HepG2 (cell line): Measurements from ENCODE around the gene SNURF. TPM values are rescaled to one million over a fixed set of nuclear protein-coding genes. Genes with fewer than 3 reads are reported as not detected.

Experiments
- ATAC-seq: fragments of 200-7000 bp; cut with Tn5 transposase; 3 replicates; pipeline ENCODE4 v1.9.1; 2020; ENCODE audit warnings: mild to moderate bottlenecking, moderate library complexity
- Bru-seq: library from RNA; stranded (reverse); fragments of 400-500 nt; gene quantifications from one replicate; lab custom pipeline; 2021; lab: Mats Ljungman, UMichigan
- BruChase-seq, 2 experiments: library from RNA; stranded (reverse); fragments of 400-500 nt; gene quantifications; one replicate each; lab custom pipeline; 2021; lab: Mats Ljungman, UMichigan
- BruUV-seq: library from RNA; stranded (reverse); fragments of 400-500 nt; replicated peaks from 2 replicates; lab custom pipeline; 2021; lab: Mats Ljungman, UMichigan
- CTCF ChIA-PET: fragments of 300-600 bp; formaldehyde crosslinking; extraction: SDS; loops from one replicate; lab custom pipeline; 2021; ENCODE audit warnings: low total read pairs, inconsistent platforms, low intra/inter-chr PET ratio; lab: Yijun Ruan, JAX
- POLR2A ChIA-PET: fragments of 350-600 bp; sonication (Branson Sonifier 250); formaldehyde crosslinking; loops from one replicate; lab custom pipeline; 2020; ENCODE audit warnings: antibody characterized with exemption, inconsistent platforms; lab: Yijun Ruan, JAX
- DNase-seq: peaks from one replicate; pipeline ENCODE4 v3.0.0-alpha.2; 2015; ENCODE audit warnings: low spot score
- FAIRE-seq: peaks from 3 replicates; lab custom pipeline; 2011; peaks lifted over from hg19 to GRCh38; lab: Jason Lieb, UNC
- H2AFZ ChIP-seq: one replicate; pipeline ENCODE4 v1.6.1; 2011; ENCODE audit warnings: low read length, inconsistent platforms
- H3K27ac ChIP-seq: fragments of 300-600 bp; 3 replicates; pipeline ENCODE4 v1.8.0; 2011; ENCODE audit warnings: mixed run types, mild to moderate bottlenecking, mixed read lengths, low read length, inconsistent platforms; ENCODE audit not compliant: insufficient read depth; ENCODE audit errors: extremely low read length
- H3K27me3 ChIP-seq, 2 experiments: fragments of 200-600 bp in 1 of 2; 2 replicates in 1 of 2; 3 replicates in 1 of 2; pipeline versions ENCODE4 v1.6.0 to v1.8.0; 2011; ENCODE audit warnings: low read length in 2 of 2, mild to moderate bottlenecking in 2 of 2, moderate library complexity in 2 of 2, inconsistent platforms in 1 of 2; ENCODE audit not compliant: insufficient read depth in 2 of 2, control insufficient read depth in 1 of 2
- H3K36me3 ChIP-seq, 2 experiments: fragments of 200-600 bp in 1 of 2; replicated peaks in 1 of 2; 2 replicates in 1 of 2; 3 replicates in 1 of 2; pipeline versions ENCODE4 v1.5.1 to v1.8.0; 2011; ENCODE audit warnings: low read length in 2 of 2, inconsistent platforms in 1 of 2; ENCODE audit not compliant: insufficient read depth in 2 of 2, control insufficient read depth in 1 of 2
- H3K4me1 ChIP-seq: 2 replicates; pipeline ENCODE4 v1.5.1; 2012; ENCODE audit warnings: low read length, inconsistent platforms; ENCODE audit not compliant: insufficient read depth
- H3K4me2 ChIP-seq: 2 replicates; pipeline ENCODE4 v1.6.0; 2011; ENCODE audit warnings: low read depth, low read length, inconsistent platforms
- H3K4me3 ChIP-seq, 3 experiments: fragments of 200-600 bp in 1 of 3; sonication (generic), shearing (Covaris generic) in 1 of 3; replicated peaks in 1 of 3; 2 replicates each; pipeline ENCODE4 v1.5.1; 2011 to 2016; ENCODE audit warnings: low read length in 3 of 3, inconsistent platforms in 2 of 3, low read depth in 2 of 3, mild to moderate bottlenecking in 2 of 3, control low read depth in 1 of 3, mixed read lengths in 1 of 3; ENCODE audit not compliant: insufficient read depth in 1 of 3
- H3K79me2 ChIP-seq: one replicate; pipeline ENCODE4 v1.6.1; 2011; ENCODE audit warnings: low read length, inconsistent platforms; ENCODE audit not compliant: insufficient read depth
- H3K9ac ChIP-seq: 2 replicates; pipeline ENCODE4 v1.6.0; 2011; ENCODE audit warnings: mild to moderate bottlenecking, low read depth, low read length, inconsistent platforms; ENCODE audit not compliant: insufficient read depth
- H3K9me3 ChIP-seq: 2 replicates; pipeline ENCODE4 v1.5.1; 2012; ENCODE audit warnings: mild to moderate bottlenecking, low read length
- H4K20me1 ChIP-seq: 2 replicates; pipeline ENCODE4 v1.6.0; 2011; ENCODE audit warnings: inconsistent platforms, mild to moderate bottlenecking, low read length, moderate library complexity; ENCODE audit not compliant: insufficient read depth
- GABPB1 ChIP-seq: IDR thresholded peaks from 2 replicates; pipeline ENCODE4 v1.6.1; 2016; ENCODE audit warnings: mild to moderate bottlenecking, missing genetic modification reagents, moderate library complexity, missing compliant biosample characterization
- GATA4 ChIP-seq: sonication (generic); IDR thresholded peaks from 2 replicates; pipeline ENCODE4 v1.6.1; 2016; ENCODE audit warnings: antibody characterized with exemption, low read depth, borderline replicate concordance
- HDAC1 ChIP-seq: sonication (generic); formaldehyde crosslinking; IDR thresholded peaks from 2 replicates; pipeline ENCODE4 v1.5.1; 2020; ENCODE audit warnings: mild to moderate bottlenecking, missing genetic modification reagents
- HIVEP1 ChIP-seq: sonication (generic); formaldehyde crosslinking; IDR thresholded peaks from 2 replicates; pipeline ENCODE4 v1.4.0; 2020; ENCODE audit warnings: mild to moderate bottlenecking, missing genetic modification reagents
- IRF2 ChIP-seq: IDR thresholded peaks from 2 replicates; pipeline ENCODE4 v1.6.1; 2018; ENCODE audit warnings: missing genetic modification reagents, missing compliant biosample characterization
- KDM2A ChIP-seq: sonication (generic); formaldehyde crosslinking; IDR thresholded peaks from 2 replicates; pipeline ENCODE4 v1.4.0; 2020; ENCODE audit warnings: low read depth, missing genetic modification reagents, borderline replicate concordance
- MEIS2 ChIP-seq: sonication (generic); formaldehyde crosslinking; IDR thresholded peaks from 2 replicates; pipeline ENCODE4 v1.9.0; 2021; ENCODE audit warnings: mild to moderate bottlenecking, missing genetic modification reagents
- POLR2AphosphoS5 ChIP-seq: IDR thresholded peaks from 2 replicates; pipeline ENCODE4 v1.6.1; 2012; ENCODE audit warnings: low read depth, low read length
- REL ChIP-seq: sonication (generic); formaldehyde crosslinking; conservative IDR thresholded peaks from 2 replicates; pipeline ENCODE4 v1.8.0; 2022; ENCODE audit warnings: mild to moderate bottlenecking, missing genetic modification reagents, moderate library complexity
- SMAD3 ChIP-seq: sonication (generic); formaldehyde crosslinking; IDR thresholded peaks from 2 replicates; pipeline ENCODE4 v1.4.0; 2020; ENCODE audit warnings: missing genetic modification reagents
- YY1 ChIP-seq: IDR thresholded peaks from 2 replicates; pipeline ENCODE4 v1.6.1; 2011; ENCODE audit warnings: low read length, low read depth, moderate library complexity, mild to moderate bottlenecking; ENCODE audit not compliant: insufficient read depth, insufficient replicate concordance
- ZNF180 ChIP-seq: sonication (generic); formaldehyde crosslinking; IDR thresholded peaks from 2 replicates; pipeline ENCODE4 v1.4.0; 2020; ENCODE audit warnings: low read depth, missing genetic modification reagents, borderline replicate concordance
- ZNF605 ChIP-seq: sonication (generic); formaldehyde crosslinking; IDR thresholded peaks from 2 replicates; pipeline ENCODE4 v1.8.0; 2022; ENCODE audit warnings: mild to moderate bottlenecking, missing genetic modification reagents
- ZNF768 ChIP-seq: sonication (generic); formaldehyde crosslinking; IDR thresholded peaks from 2 replicates; pipeline ENCODE4 v1.4.0; 2020; ENCODE audit warnings: missing genetic modification reagents
- WGBS: methylation state at CpG from one replicate; pipeline ENCODE4 v1.1.6; 2017; ENCODE audit warnings: low lambda C conversion rate; 5-methylcytosine and 5-hydroxymethylcytosine counted together
- in situ Hi-C: cut with HindIII; loops from 2 replicates; pipeline ENCODE4 v1.10.0; 2017; ENCODE audit warnings: low pct_unique_long_range_greater_than_20kb; ENCODE audit not compliant: extremely low pct_ligation_motif_present
- intact Hi-C: fragments of 100-400 bp; cut with micrococcal nuclease; formaldehyde crosslinking; loops from one replicate; pipeline ENCODE4 v1.10.0; 2022; ENCODE audit not compliant: unreplicated experiment
- long read RNA-seq, 2 experiments: library from RNA in 1 of 2; library from polyadenylated mRNA in 1 of 2; stranded (forward) in 1 of 2; unstranded in 1 of 2; transcript quantifications; one replicate each; pipeline ENCODE4 v2.0.0, GENCODE V29; 2019 to 2022
- polyA minus RNA-seq, 3 experiments: library from RNA; depleted of rRNA, polyadenylated mRNA; stranded (reverse); fragments of >200 nt; gene quantifications; 2 replicates each; pipeline ENCODE4 v1.2.3, GENCODE V29; 2011; ENCODE audit warnings: low replicate concordance in 1 of 3
- polyA plus RNA-seq, 8 experiments: library from polyadenylated mRNA; depleted of rRNA in 3 of 8; stranded (reverse) in 7 of 8; unstranded in 1 of 8; fragments of >200 nt; fragmentation: Illumina TruSeq in 4 of 8; extraction: Trizol in 4 of 8; gene quantifications; 2 replicates each; pipeline versions ENCODE4 v1.2.1 to v1.2.3, GENCODE V29; 2011 to 2016; ENCODE audit warnings: low read depth in 4 of 8, missing spikeins in 1 of 8, mixed read lengths in 1 of 8; ENCODE audit not compliant: insufficient read depth in 1 of 8
- total RNA-seq, 5 experiments: library from RNA; depleted of rRNA; stranded (reverse); fragments of >200 nt; fragmentation: Illumina TruSeq; extraction: Trizol; gene quantifications; 2 replicates each; pipeline ENCODE4 v1.2.3, GENCODE V29; 2016; ENCODE audit warnings: low read depth in 1 of 5
- TF ChIP-seq, protein P1 (sequence below): sonication (generic); formaldehyde crosslinking; IDR thresholded peaks from 2 replicates; pipeline ENCODE4 v1.4.0; 2020; ENCODE audit warnings: missing genetic modification reagents

The SNURF gene
- 7.6 and 10.2 TPM in 2 replicates for total RNA-seq (2016; rRNA removed; fragmentation: Illumina TruSeq; extraction: Trizol)
- 1.5 and 2.2 TPM in 2 replicates for total RNA-seq (2016; cell fraction: cytosol; rRNA removed; fragmentation: Illumina TruSeq; extraction: Trizol; ENCODE audit: low read depth)
- total RNA-seq (2016; cell fraction: insoluble cytoplasmic fraction; rRNA removed; fragmentation: Illumina TruSeq; extraction: Trizol), result 8.7 and 13.6 TPM in 2 replicates
- 0.93 and 5.9 TPM in 2 replicates for total RNA-seq (2016; cell fraction: membrane; rRNA removed; fragmentation: Illumina TruSeq; extraction: Trizol)
- 19.5 and 20.4 TPM in 2 replicates for total RNA-seq (2016; cell fraction: nucleus; rRNA removed; fragmentation: Illumina TruSeq; extraction: Trizol)
- 2.1 and 2.4 TPM in 2 replicates for polyA plus RNA-seq (2011; rRNA removed)
- polyA plus RNA-seq (2011; cell fraction: cytosol; rRNA removed), result 1.6 and 3.5 TPM in 2 replicates
- polyA plus RNA-seq (2011; cell fraction: nucleus; rRNA removed), result 1.3 and 3.0 TPM in 2 replicates
- polyA plus RNA-seq (2012), result 71.6 and 98.2 TPM in 2 replicates
- polyA plus RNA-seq (2016; cell fraction: cytosol; fragmentation: Illumina TruSeq; extraction: Trizol; ENCODE audit: low read depth), result 3.5 and 7.6 TPM in 2 replicates
- 11.7 and 15.8 TPM in 2 replicates for polyA plus RNA-seq (2016; cell fraction: insoluble cytoplasmic fraction; fragmentation: Illumina TruSeq; extraction: Trizol; ENCODE audit: low read depth)
- polyA plus RNA-seq (2016; cell fraction: membrane; fragmentation: Illumina TruSeq; extraction: Trizol; ENCODE audit: low read depth), result 2.1 and 4.6 TPM in 2 replicates
- polyA plus RNA-seq (2016; cell fraction: nucleus; fragmentation: Illumina TruSeq; extraction: Trizol; ENCODE audit: insufficient read depth, low read depth), result 5.9 and 6.6 TPM in 2 replicates
- 5.2 TPM in 1 of 2 replicates, not detected in the other for polyA minus RNA-seq (2011; rRNA and poly(A)+ RNA removed; ENCODE audit: low replicate concordance)
- polyA minus RNA-seq (2011; cell fraction: cytosol; rRNA and poly(A)+ RNA removed), result 5.1 and 8.9 TPM in 2 replicates
- polyA minus RNA-seq (2011; cell fraction: nucleus; rRNA and poly(A)+ RNA removed), result 46.2 and 51.5 TPM in 2 replicates
- Bru-seq, nascent RNA, result percentile 95 among the genes with signal in this experiment
- percentile 95 among the genes with signal in this experiment for BruChase-seq, experiment 1, labeled RNA remaining after a 6-hour chase
- percentile 97 among the genes with signal in this experiment for BruChase-seq, experiment 2, labeled RNA remaining after a 2-hour chase
- long read RNA-seq, experiment 1, result 0 reads
- long read RNA-seq, experiment 2, result 0 reads

DNA sequence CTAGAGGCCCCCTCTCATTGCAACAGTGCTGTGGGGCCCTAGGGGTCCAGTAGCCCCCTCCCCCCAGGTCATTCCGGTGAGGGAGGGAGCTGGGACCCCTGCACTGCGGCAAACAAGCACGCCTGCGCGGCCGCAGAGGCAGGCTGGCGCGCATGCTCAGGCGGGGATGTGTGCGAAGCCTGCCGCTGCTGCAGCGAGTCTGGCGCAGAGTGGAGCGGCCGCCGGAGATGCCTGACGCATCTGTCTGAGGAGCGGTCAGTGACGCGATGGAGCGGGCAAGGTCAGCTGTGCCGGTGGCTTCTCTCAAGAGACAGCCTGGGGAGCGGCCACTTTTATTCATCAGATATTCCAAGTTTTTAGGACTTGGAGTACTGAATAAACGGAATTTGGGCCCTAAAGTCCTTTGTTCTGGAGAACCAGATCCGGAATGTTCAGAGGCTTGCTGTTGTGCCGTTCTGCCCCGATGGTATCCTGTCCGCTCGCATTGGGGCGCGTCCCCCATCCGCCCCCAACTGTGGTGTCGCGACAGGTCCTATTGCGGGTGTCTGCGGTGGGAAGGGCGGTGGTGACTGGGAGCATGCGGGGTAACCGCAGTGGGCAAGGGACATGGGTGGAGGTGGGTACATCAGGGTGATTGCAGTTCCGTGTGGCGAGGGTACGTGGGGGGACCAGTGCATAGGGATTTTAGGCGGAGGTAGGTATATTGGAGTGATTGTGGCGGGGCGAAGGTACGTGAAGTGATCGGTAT lies at the start of gene SNURF, which contains the start of gene SNRPN:
TSS of gene SNURF (plus strand) at position 205 of the 748 bp plus-strand sequence. CDS start at position 267, 62 bp downstream.
TSS of gene SNRPN (plus strand) at position 205 of the 748 bp plus-strand sequence. CDS start 19,467 bp downstream, outside the sequence.
- intact Hi-C loops (loop anchor here (2.0 to 5.0 kb wide), 2 partner anchors 32 to 53 kb away; no protein-coding TSS in a partner anchor), in situ Hi-C loops (no loop called here)
- H3K79me2 ChIP-seq, result peaks cover 49% of the 10 kb centered on the region
- H3K4me1 ChIP-seq, result peaks cover 32% of the 10 kb centered on the region
- peak within 1 kb of the TSS; percentile 84 for H3K9ac ChIP-seq
- H3K27me3 ChIP-seq, result no peaks in the 10 kb centered on the region; a peak in 1 of 5 replicates
- H3K27ac ChIP-seq, result peak within 1 kb of the TSS; percentile 76
- ChIA-PET CTCF (no interaction called here), POLR2A (interaction anchor here (0.5 to 1.2 kb wide), 4 partner anchors 10 to 61 kb away, joined by 3 to 4 read pairs (median 4); no protein-coding TSS in a partner anchor)
- FAIRE-seq, result no peak
- DNase-seq, result peak; percentile 30
- H3K4me3 ChIP-seq, result peak within 1 kb of the TSS; percentile 82 to 96 (median 90)
- H3K9me3 ChIP-seq, result peaks cover 32% of the 10 kb centered on the region
- BruUV-seq, result no TSS peak
- no peaks in the 10 kb centered on the region for H3K36me3 ChIP-seq
- peak within 1 kb of the TSS; percentile 75 for H3K4me2 ChIP-seq
- no peak within 1 kb of the TSS for H2AFZ ChIP-seq
- WGBS, result 65% methylated on average over 17 of the region's 47 CpGs
- ATAC-seq, result peak; percentile 75
- peaks cover 12% of the 10 kb centered on the region; the same call in 1 of the 2 replicates for H4K20me1 ChIP-seq
- TF ChIP-seq ZNF768 (CRISPR knock-in tag) (peak; percentile 39; the same call in 1 of the 2 replicates), POLR2AphosphoS5 (peak; percentile 96), REL (no peak), KDM2A (CRISPR knock-in tag) (peak; percentile 60; the same call in 1 of the 2 replicates), ZNF605 (CRISPR knock-in tag) (peak; percentile 32; the same call in 1 of the 2 replicates), GABPB1 (CRISPR knock-in tag) (peak; percentile 62; the same call in 1 of the 2 replicates), HIVEP1 (CRISPR knock-in tag) (peak; percentile 32; the same call in 1 of the 2 replicates), GATA4 (0 out of 2 replicates have a peak, but pooled peaks have one; percentile 19), HDAC1 (CRISPR knock-in tag) (peak; percentile 37; the same call in 1 of the 2 replicates), MEIS2 (peak; percentile 53; the same call in 1 of the 2 replicates), IRF2 (CRISPR knock-in tag) (0 out of 2 replicates have a peak, but pooled peaks have one; percentile 38), YY1 (peak; percentile 16), ZNF180 (CRISPR knock-in tag) (no peak), SMAD3 (CRISPR knock-in tag) (0 out of 2 replicates have a peak, but pooled peaks have one; percentile 55)
- TF ChIP-seq, protein P1, sequence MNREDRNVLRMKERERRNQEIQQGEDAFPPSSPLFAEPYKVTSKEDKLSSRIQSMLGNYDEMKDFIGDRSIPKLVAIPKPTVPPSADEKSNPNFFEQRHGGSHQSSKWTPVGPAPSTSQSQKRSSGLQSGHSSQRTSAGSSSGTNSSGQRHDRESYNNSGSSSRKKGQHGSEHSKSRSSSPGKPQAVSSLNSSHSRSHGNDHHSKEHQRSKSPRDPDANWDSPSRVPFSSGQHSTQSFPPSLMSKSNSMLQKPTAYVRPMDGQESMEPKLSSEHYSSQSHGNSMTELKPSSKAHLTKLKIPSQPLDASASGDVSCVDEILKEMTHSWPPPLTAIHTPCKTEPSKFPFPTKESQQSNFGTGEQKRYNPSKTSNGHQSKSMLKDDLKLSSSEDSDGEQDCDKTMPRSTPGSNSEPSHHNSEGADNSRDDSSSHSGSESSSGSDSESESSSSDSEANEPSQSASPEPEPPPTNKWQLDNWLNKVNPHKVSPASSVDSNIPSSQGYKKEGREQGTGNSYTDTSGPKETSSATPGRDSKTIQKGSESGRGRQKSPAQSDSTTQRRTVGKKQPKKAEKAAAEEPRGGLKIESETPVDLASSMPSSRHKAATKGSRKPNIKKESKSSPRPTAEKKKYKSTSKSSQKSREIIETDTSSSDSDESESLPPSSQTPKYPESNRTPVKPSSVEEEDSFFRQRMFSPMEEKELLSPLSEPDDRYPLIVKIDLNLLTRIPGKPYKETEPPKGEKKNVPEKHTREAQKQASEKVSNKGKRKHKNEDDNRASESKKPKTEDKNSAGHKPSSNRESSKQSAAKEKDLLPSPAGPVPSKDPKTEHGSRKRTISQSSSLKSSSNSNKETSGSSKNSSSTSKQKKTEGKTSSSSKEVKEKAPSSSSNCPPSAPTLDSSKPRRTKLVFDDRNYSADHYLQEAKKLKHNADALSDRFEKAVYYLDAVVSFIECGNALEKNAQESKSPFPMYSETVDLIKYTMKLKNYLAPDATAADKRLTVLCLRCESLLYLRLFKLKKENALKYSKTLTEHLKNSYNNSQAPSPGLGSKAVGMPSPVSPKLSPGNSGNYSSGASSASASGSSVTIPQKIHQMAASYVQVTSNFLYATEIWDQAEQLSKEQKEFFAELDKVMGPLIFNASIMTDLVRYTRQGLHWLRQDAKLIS (CRISPR knock-in tag), result peak; percentile 74; the same call in 1 of the 2 replicates
